ENCODE measurements around the gene TNK2.

GRCh38 chr3:195913382-195913781 lies 5.0 kb upstream of the TNK2 start:
- TF ChIP-seq POLR2A (IDR thresholded peaks at IDR 0.05; ENCODE audit: low read length) (no peak), GATA1 (IDR thresholded peaks at IDR 0.05; ENCODE audit: low read depth, low read length) (no peak)
